K562 treated with DMSO at 1 percent for 12 hours (cell line): Measurements from ENCODE around the gene DYNLT4. TPM values are rescaled to one million over a fixed set of nuclear protein-coding genes. Genes with fewer than 3 reads are reported as not detected.

ENCODE experiments used
- total RNA-seq: library from RNA; unstranded; fragments of 300-600 nt; gene quantifications from 2 replicates; pipeline ENCODE4 v1.2.3, GENCODE V29; 2022; ENCODE audit not compliant: insufficient read depth

DYNLT4 gene
- total RNA-seq, result not detected in 2 replicates

GRCh38 chr1:44806704-44807363 lies at the start of gene DYNLT4:
Gene DYNLT4 (minus strand): TSS chr1:44807351. CDS start chr1:44806668, 683 bp downstream.

GRCh38 chr1:44842862-44843655 lies 35.9 kb upstream of the DYNLT4 start, which contains the start of gene PTCH2:
Gene PTCH2 (minus strand): TSS chr1:44843253. CDS start chr1:44842932, 321 bp downstream.

GRCh38 chr1:44808063-44808937 lies 1.1 kb upstream of the DYNLT4 start, which contains the start of gene BTBD19:
Gene BTBD19 (plus strand): TSS chr1:44808523. CDS start chr1:44808821, 298 bp downstream.

GRCh38 chr1:44799770-44800584 lies 7.2 kb downstream of the DYNLT4 start, which contains the start of gene PLK3:
Gene PLK3 (plus strand): TSS chr1:44800377. CDS start chr1:44800464, 87 bp downstream.

GRCh38 chr1:44788120-44788860 lies 18.9 kb downstream of the DYNLT4 start, which contains the start of gene BEST4:
Gene BEST4 (minus strand): TSS chr1:44788170. CDS start chr1:44787705, 465 bp downstream.

GRCh38 chr1:44775078-44775929 lies 31.8 kb downstream of the DYNLT4 start, which contains the start of gene RPS8:
Gene RPS8 (plus strand): TSS chr1:44775540. CDS start chr1:44775597, 57 bp downstream.

Other genes starting within 250 kb of the DYNLT4 start
- 11.5 and 13.9 TPM in 2 replicates for gene TMEM53, start 132.9 kb downstream of the DYNLT4 start, total RNA-seq
- gene ARMH1, start 132.6 kb downstream of the DYNLT4 start, total RNA-seq, result not detected in 2 replicates
- not detected in 2 replicates for gene RNU5D-1, start 76.2 kb downstream of the DYNLT4 start, total RNA-seq
- gene KIF2C, start 67.5 kb downstream of the DYNLT4 start, total RNA-seq, result 147 and 212 TPM in 2 replicates
- gene RPS8, start 31.8 kb downstream of the DYNLT4 start, total RNA-seq, result 5,947 and 7,007 TPM in 2 replicates
- not detected in 2 replicates for gene BEST4, start 19.2 kb downstream of the DYNLT4 start, total RNA-seq
- gene PLK3, start 7.0 kb downstream of the DYNLT4 start, total RNA-seq, result 20.0 and 20.4 TPM in 2 replicates
- gene BTBD19, start 1.2 kb upstream of the DYNLT4 start, total RNA-seq, result 1.6 and 3.0 TPM in 2 replicates
- gene PTCH2, start 35.9 kb upstream of the DYNLT4 start, total RNA-seq, result 0.58 and 1.1 TPM in 2 replicates
- gene EIF2B3, start 179.2 kb upstream of the DYNLT4 start, total RNA-seq, result 61.4 and 63.5 TPM in 2 replicates
- 46.4 and 70.8 TPM in 2 replicates for gene HECTD3, start 204.0 kb upstream of the DYNLT4 start, total RNA-seq
- gene UROD, start 204.9 kb upstream of the DYNLT4 start, total RNA-seq, result 358 and 440 TPM in 2 replicates